GM10266 (cell line): ENCODE data around the gene BFSP2.

ENCODE experiments used
- DNase-seq: peaks from one replicate; pipeline ENCODE4 v3.0.0; 2012; ENCODE audit errors: extremely low spot score
- TF ChIP-seq, protein P1 (sequence below): IDR thresholded peaks from 2 replicates; pipeline ENCODE4 v1.5.1; 2012; ENCODE audit warnings: mild to moderate bottlenecking, low read depth; ENCODE audit not compliant: control insufficient read depth, insufficient read depth; ENCODE audit errors: missing control alignments

Gene BFSP2

GRCh38 chr3:133487920-133488540, 88.2 kb downstream of the BFSP2 start:
- TF ChIP-seq, protein P1, sequence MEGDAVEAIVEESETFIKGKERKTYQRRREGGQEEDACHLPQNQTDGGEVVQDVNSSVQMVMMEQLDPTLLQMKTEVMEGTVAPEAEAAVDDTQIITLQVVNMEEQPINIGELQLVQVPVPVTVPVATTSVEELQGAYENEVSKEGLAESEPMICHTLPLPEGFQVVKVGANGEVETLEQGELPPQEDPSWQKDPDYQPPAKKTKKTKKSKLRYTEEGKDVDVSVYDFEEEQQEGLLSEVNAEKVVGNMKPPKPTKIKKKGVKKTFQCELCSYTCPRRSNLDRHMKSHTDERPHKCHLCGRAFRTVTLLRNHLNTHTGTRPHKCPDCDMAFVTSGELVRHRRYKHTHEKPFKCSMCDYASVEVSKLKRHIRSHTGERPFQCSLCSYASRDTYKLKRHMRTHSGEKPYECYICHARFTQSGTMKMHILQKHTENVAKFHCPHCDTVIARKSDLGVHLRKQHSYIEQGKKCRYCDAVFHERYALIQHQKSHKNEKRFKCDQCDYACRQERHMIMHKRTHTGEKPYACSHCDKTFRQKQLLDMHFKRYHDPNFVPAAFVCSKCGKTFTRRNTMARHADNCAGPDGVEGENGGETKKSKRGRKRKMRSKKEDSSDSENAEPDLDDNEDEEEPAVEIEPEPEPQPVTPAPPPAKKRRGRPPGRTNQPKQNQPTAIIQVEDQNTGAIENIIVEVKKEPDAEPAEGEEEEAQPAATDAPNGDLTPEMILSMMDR, result peak; percentile 47
- no peak for DNase-seq

DNA sequence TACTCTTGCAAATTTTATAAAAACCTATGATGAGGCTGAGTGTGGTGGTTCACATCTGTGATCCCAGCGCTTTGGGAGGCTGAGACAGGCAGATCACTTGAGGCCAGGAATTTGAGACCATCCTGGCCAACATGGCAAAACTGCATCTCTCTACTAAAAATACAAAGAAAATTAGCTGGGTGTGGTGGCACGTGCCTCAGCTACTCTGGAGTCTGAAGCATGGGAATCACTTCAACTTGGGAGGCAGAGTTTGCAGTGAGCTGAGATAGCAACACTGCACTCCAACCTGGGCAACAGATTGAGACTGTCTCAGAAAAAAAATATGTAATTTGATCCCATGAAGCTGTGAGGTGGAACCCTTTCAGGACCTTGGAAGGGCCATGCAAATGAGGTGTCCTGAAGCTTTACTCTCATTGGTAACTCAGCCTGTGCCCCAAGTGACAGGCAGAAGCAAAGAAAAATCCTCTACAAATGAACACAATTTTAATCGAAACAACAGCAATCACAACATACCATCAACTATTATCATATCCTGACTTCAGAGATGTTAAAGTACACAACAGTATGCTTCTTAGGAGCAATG, 89.0 kb downstream of the BFSP2 start:
- DNase-seq, result no peak

DNA sequence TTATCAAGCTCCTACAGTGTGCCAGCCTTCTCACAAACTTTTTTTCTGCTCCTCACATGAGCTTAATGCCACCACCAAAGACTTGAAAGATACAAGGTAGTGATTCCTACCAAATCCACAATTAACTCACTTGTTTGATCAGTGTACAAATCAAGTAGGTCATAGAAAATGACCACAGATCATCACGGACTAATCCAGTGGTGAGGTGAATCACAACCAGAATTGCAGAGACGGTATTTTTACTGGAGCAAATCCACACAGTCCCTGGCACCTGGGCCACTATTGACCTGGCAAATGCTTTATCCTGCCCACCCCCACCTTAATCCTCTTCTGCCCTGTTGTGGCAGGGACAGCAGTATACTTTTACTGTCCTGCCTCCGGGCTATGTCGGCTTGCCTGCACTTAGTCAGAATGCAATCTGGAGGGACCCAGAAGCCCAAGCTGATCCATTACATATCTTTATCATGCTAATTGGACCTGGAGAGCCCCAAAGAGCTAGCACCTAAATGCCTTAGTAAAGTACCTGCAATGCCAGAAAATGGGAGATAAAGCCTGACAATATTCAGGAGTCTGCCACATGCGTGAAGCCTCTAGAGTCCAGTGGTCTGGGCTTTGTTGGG, 89.7 kb downstream of the BFSP2 start:
- TF ChIP-seq, protein P1, result no peak
- DNase-seq, result no peak

More for the DNA sequence above, 89.0 kb downstream of the BFSP2 start:
- TF ChIP-seq, protein P1, result no peak

DNA sequence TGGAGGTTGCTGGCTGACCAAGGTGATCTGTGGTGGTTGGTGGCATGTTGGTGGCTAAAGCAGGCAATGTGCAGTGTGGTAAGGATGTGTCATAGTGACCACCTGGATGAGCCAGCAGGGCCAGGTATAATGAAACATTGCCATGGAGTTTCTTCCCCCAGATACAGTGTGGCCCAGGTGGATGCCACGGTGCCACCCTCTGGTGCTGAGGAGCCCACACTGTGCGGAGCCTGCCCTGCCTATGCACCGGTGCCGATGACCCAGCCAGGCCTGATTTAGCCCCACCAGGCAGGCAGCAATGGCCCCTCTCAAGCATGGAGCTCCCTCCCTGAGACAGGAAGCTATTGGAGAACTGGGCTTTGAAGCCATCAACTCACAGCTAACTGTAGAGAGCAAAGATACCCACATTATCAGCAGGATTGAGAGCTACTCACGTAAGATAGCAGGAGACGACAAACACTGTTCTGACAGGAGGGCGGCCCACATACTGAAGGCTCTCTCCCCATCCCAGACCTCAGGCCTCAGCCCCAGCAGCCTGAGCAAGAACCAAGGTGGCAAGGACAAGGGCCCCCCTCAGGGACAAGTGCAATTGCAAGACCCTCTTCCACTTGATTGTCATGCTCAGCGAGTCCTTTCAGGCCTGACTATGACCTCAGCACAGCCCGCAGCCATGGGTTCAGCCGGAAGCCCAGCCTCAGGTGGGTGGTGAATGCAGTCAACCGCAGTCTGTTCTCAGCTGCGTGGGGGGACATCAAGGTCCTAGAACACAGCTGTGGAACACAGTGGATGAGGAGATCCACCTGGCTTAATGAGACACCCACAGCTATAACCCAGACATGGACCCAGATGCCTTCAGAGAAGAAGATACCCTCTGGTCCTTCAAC, 90.9 kb downstream of the BFSP2 start:
- DNase-seq, result peak; percentile 70
- TF ChIP-seq, protein P1, result no peak

GRCh38 chr3:133491481-133492059, 91.7 kb downstream of the BFSP2 start:
- no peak for DNase-seq
- TF ChIP-seq, protein P1, result no peak

DNA sequence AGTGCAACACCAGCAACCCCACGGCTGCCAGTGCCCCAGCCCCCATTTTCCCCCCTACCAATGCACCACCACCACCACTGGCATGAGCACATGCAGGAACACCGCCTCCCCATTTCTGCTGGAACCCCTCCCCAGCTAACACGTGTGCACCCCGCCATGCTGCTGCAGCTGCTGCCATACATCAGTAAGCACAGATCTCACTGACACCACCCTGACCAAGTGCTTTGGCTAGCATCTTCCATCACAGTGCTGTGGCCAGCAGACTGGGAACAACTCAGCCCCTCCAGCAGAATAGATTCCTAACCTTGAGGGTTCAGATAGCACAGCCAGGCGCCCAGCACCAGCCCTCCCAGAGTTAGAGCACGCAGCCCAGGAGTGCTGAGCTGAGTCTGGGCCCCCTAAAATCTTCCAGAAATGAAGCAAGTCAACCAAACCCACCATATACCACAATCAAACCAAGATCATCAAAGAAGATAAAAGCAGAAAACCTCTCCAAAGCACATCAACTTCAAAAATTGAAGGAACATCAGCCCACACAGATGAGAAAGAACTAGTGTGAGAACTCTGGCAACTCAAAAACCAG, 92.4 kb downstream of the BFSP2 start:
- DNase-seq, result no peak
- TF ChIP-seq, protein P1, result no peak
